K562 (cell line): ENCODE data around the gene EMX2. TPM values are rescaled to one million over a fixed set of nuclear protein-coding genes. Genes with fewer than 3 reads are reported as not detected.

ENCODE experiments used
- ATAC-seq: fragments of 200-7000 bp; cut with Tn5 transposase; 3 replicates; pipeline ENCODE4 v1.9.1; 2020; ENCODE audit warnings: moderate library complexity
- BruUV-seq: library from RNA; stranded (reverse); fragments of 400-500 nt; replicated peaks from 2 replicates; lab custom pipeline; 2021; lab: Mats Ljungman, UMichigan
- CTCF ChIA-PET: fragments of 300-600 bp; formaldehyde crosslinking; extraction: SDS; loops from one replicate; lab custom pipeline; 2021; ENCODE audit warnings: low intra/inter-chr PET ratio; lab: Yijun Ruan, JAX
- POLR2A ChIA-PET: fragments of 300-600, 350-650 bp; sonication (Branson Sonifier 250); formaldehyde crosslinking; extraction: SDS; loops from one replicate; lab custom pipeline; 2021; ENCODE audit warnings: antibody characterized with exemption, inconsistent platforms; lab: Yijun Ruan, JAX
- DNase-seq, 4 experiments: peaks; one replicate each; pipeline versions ENCODE4 v3.0.0 to v3.0.0-alpha.2; 2011 to 2018; ENCODE audit warnings: low spot score in 3 of 4, mixed read lengths in 3 of 4; ENCODE audit errors: extremely low read depth in 1 of 4
- FAIRE-seq: peaks from 2 replicates; lab custom pipeline; 2011; peaks lifted over from hg19 to GRCh38; lab: Jason Lieb, UNC
- H2AFZ ChIP-seq: 2 replicates; pipeline ENCODE4 v1.6.0; 2011; ENCODE audit warnings: low read depth, low read length, control low read depth, inconsistent platforms
- H3K27ac ChIP-seq: fragments of 200-600 bp; 3 replicates; pipeline ENCODE4 v1.8.0; 2011; ENCODE audit warnings: low read depth, mild to moderate bottlenecking, control low read depth, inconsistent platforms, low read length, moderate library complexity, mixed read lengths; ENCODE audit errors: extremely low read depth
- H3K27me3 ChIP-seq, 2 experiments: fragments of 300-600 bp in 1 of 2; 2 replicates in 1 of 2; 3 replicates in 1 of 2; pipeline versions ENCODE4 v1.6.0 to v1.8.0; 2011; ENCODE audit warnings: inconsistent platforms in 2 of 2, low read length in 2 of 2, mild to moderate bottlenecking in 1 of 2, mixed read lengths in 1 of 2, moderate library complexity in 1 of 2; ENCODE audit not compliant: control insufficient read depth in 2 of 2, insufficient read depth in 2 of 2
- H3K36me3 ChIP-seq: fragments of 300-600 bp; 3 replicates; pipeline ENCODE4 v1.8.0; 2011; ENCODE audit warnings: mild to moderate bottlenecking, low read length, inconsistent platforms; ENCODE audit not compliant: control insufficient read depth, insufficient read depth
- H3K4me1 ChIP-seq, 2 experiments: fragments of 200-600 bp in 1 of 2; replicated peaks in 1 of 2; 2 replicates in 1 of 2; 3 replicates in 1 of 2; pipeline versions ENCODE4 v1.5.1 to v1.8.0; 2011; ENCODE audit warnings: inconsistent platforms in 2 of 2, low read length in 2 of 2, mild to moderate bottlenecking in 1 of 2, mixed read lengths in 1 of 2, moderate library complexity in 1 of 2; ENCODE audit not compliant: control insufficient read depth in 2 of 2, insufficient read depth in 2 of 2
- H3K4me2 ChIP-seq: 2 replicates; pipeline ENCODE4 v1.6.1; 2011; ENCODE audit warnings: low read length, control low read depth, inconsistent platforms, mixed read lengths; ENCODE audit not compliant: insufficient read depth
- H3K4me3 ChIP-seq: fragments of 200-600 bp; sonication (generic), shearing (Covaris generic); 2 replicates; pipeline ENCODE4 v1.5.1; 2016; ENCODE audit warnings: control low read depth, inconsistent platforms
- H3K79me2 ChIP-seq: fragments of 200-600 bp; 3 replicates; pipeline ENCODE4 v1.8.0; 2011; ENCODE audit warnings: low read length, inconsistent platforms; ENCODE audit not compliant: control insufficient read depth, insufficient read depth
- H3K9ac ChIP-seq, 2 experiments: 2 replicates each; pipeline versions ENCODE4 v1.6.0 to v1.6.1; 2011; ENCODE audit warnings: low read depth in 2 of 2, low read length in 2 of 2, control low read depth in 1 of 2, inconsistent platforms in 1 of 2, mild to moderate bottlenecking in 1 of 2, mixed read lengths in 1 of 2; ENCODE audit not compliant: insufficient read depth in 1 of 2
- H3K9me1 ChIP-seq: one replicate; pipeline ENCODE4 v1.6.0; 2011; ENCODE audit warnings: inconsistent platforms, mild to moderate bottlenecking, low read length, moderate library complexity; ENCODE audit not compliant: control insufficient read depth, insufficient read depth
- H3K9me3 ChIP-seq: replicated peaks from 2 replicates; pipeline ENCODE4 v1.5.1; 2011; ENCODE audit warnings: low read depth, low read length, inconsistent platforms; ENCODE audit not compliant: control insufficient read depth, insufficient read depth
- H4K20me1 ChIP-seq: replicated peaks from 2 replicates; pipeline ENCODE4 v1.6.1; 2011; ENCODE audit warnings: low read length, inconsistent platforms, mixed read lengths; ENCODE audit not compliant: control insufficient read depth, insufficient read depth
- E2F3 ChIP-seq: fragments of 250-450 bp; sonication (Bioruptor Pico); IDR thresholded peaks from 2 replicates; pipeline ENCODE4 v1.4.0; 2020; ENCODE audit warnings: mild to moderate bottlenecking
- HDAC1 ChIP-seq, 2 experiments: fragments of 450-650 bp; IDR thresholded peaks; 2 replicates each; pipeline ENCODE4 v1.6.1; 2016 to 2017; ENCODE audit warnings: inconsistent platforms in 1 of 2, mild to moderate bottlenecking in 1 of 2, moderate library complexity in 1 of 2
- MLLT1 ChIP-seq, 2 experiments: fragments of 450-650 bp; IDR thresholded peaks; 2 replicates each; pipeline ENCODE4 v1.6.1; 2016
- NKRF ChIP-seq: fragments of 450-650 bp; IDR thresholded peaks from 2 replicates; pipeline ENCODE4 v1.6.1; 2016; ENCODE audit warnings: borderline replicate concordance
- SMC3 ChIP-seq: conservative IDR thresholded peaks from 2 replicates; pipeline ENCODE4 v1.6.1; 2011; ENCODE audit warnings: low read depth, low read length, improper control_type of control experiment; ENCODE audit not compliant: insufficient read depth
- SNIP1 ChIP-seq: fragments of 450-650 bp; IDR thresholded peaks from 2 replicates; pipeline ENCODE4 v1.7.1; 2017; ENCODE audit warnings: low read depth, mild to moderate bottlenecking
- WGBS: fragments of 100-300 bp; shearing (Covaris generic); methylation state at CpG from one replicate; pipeline ENCODE4 v1.1.6; 2016; ENCODE audit warnings: low coverage, mixed read lengths; ENCODE audit not compliant: insufficient coverage; ENCODE audit errors: missing lambda C conversion rate; 5-methylcytosine and 5-hydroxymethylcytosine counted together
- in situ Hi-C: fragments of 300-500 bp; cut with MboI; formaldehyde crosslinking; loops from 4 replicates; pipeline ENCODE4 v1.15.0; 2018; ENCODE audit warnings: inconsistent platforms, mixed read lengths
- intact Hi-C: fragments of 100-400 bp; cut with micrococcal nuclease; formaldehyde crosslinking; loops from 2 replicates; pipeline ENCODE4 v1.14.2; 2022
- polyA plus RNA-seq, 8 experiments: library from polyadenylated mRNA; depleted of rRNA in 4 of 8; stranded (reverse) in 5 of 8; unstranded in 3 of 8; fragments of >200 nt; fragmentation: Nextera tagmentation in 2 of 8; fragmentation: Illumina TruSeq in 1 of 8; extraction: Ambion mirVana in 2 of 8; extraction: Trizol in 1 of 8; gene quantifications; 2 replicates each; pipeline versions ENCODE4 v1.2.1 to v1.2.3, GENCODE V29; 2011 to 2014; ENCODE audit warnings: inconsistent platforms in 1 of 8, missing spikeins in 1 of 8
- total RNA-seq, 7 experiments: library from RNA; depleted of rRNA in 6 of 7; stranded (reverse); fragments of >200 nt in 6 of 7; fragmentation: Illumina TruSeq in 2 of 7; extraction: Trizol in 2 of 7; gene quantifications; 2 replicates each; pipeline versions ENCODE4 v1.2.1 to v1.2.3, GENCODE V29; 2011 to 2021; ENCODE audit warnings: low replicate concordance in 1 of 7

The EMX2 gene
- total and polyA plus RNA-seq, 9 of the 15 experiments (the other 6 are each of a cell fraction or from before 2014, with no cell fraction given), result not detected

- Histone ChIP-seq H3K4me3 (no peak overlapping the region), H2AFZ (no peak overlapping the region), H3K4me1 (no peaks in the 10 kb centered on the region), H3K9ac (no peak overlapping the region), H4K20me1 (no peaks in the 10 kb centered on the region), H3K79me2 (no peaks in the 10 kb centered on the region), H3K4me2 (no peak overlapping the region), H3K9me1 (no peaks in the 10 kb centered on the region), H3K27ac (no peak overlapping the region), H3K9me3 (no peaks in the 10 kb centered on the region), H3K27me3 (no peaks in the 10 kb centered on the region), H3K36me3 (no peaks in the 10 kb centered on the region)
- ChIA-PET POLR2A (interaction anchor here (0.6 to 1.4 kb wide), 2 partner anchors 10 to 94 kb away, joined by 3 to 4 read pairs; no protein-coding TSS in a partner anchor), CTCF (no interaction called here)
- no TSS peak for BruUV-seq
- FAIRE-seq (no peak), DNase-seq (no peak), ATAC-seq (no peak)
- TF ChIP-seq HDAC1 (IDR thresholded peaks at IDR 0.05) (no peak), E2F3 (no peak), SMC3 (no peak), SNIP1 (no peak), MLLT1 (IDR thresholded peaks at IDR 0.05) (no peak), NKRF (no peak)
- in situ Hi-C loops, result no loop called here
- intact Hi-C loops, result no loop called here
- WGBS, result 0% methylated on average over 1 of the region's 3 CpGs
Measured at GRCh38 chr10:117578490-117578889, 35.9 kb downstream of the EMX2 start.
